ENCODE measurements around the gene B3GALT6.

- TF ChIP-seq CTCF (IDR thresholded peaks at IDR 0.05) (no peak), POLR2A (IDR thresholded peaks at IDR 0.05) (no peak)
These were observed 8.7 kb upstream of the B3GALT6 start for GRCh38 chr1:1223321-1223720.

All from body of pancreas (tissue), 4 donors.